NCI-H2081 (cell line): ENCODE measurements around the gene SELE.

Source experiments
- DNase-seq, 2 experiments: peaks; one replicate each; lab custom pipeline; 2025; lab: John Stamatoyannopoulos, UW

Gene SELE

DNA sequence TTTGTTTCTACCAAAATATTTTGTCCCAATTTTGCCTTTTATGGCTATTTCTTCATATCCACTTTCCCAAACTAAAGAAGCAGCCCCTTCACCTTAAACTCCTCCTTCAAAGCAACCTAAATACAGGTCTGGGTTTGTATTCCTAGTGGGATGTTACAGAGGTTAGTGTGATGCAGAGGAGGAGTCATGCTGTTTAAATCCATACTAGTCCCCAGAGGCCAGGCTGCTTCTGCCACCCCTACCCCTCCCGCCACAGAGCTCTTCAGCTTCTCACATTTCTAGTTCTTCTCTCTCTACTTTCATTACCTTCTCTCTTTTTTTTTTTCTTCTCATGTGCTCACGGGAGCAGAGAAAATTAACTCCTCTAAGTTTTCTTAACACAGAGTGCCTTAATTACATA lies 51.8 kb downstream of the SELE start:
- no peak for DNase-seq

DNA sequence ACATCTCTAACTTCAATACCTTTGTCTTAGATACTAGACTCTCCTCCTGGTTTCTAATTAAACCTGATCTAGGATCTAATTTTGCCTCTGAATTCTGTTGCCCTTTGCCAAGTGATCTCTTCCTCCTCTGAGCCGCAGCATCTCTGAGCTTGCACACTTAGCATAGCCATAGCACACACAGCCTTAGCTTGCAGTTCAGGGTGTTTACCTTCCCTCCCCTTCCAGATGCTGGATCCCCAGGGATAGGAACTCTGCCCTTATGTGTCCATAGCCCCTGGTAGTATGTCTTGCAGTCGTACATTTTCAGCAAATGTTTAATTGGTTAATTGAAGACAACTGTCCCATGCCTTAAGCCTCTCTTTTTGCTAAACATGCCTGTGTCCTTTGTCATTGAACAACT lies 52.7 kb downstream of the SELE start:
- DNase-seq, result no peak

DNA sequence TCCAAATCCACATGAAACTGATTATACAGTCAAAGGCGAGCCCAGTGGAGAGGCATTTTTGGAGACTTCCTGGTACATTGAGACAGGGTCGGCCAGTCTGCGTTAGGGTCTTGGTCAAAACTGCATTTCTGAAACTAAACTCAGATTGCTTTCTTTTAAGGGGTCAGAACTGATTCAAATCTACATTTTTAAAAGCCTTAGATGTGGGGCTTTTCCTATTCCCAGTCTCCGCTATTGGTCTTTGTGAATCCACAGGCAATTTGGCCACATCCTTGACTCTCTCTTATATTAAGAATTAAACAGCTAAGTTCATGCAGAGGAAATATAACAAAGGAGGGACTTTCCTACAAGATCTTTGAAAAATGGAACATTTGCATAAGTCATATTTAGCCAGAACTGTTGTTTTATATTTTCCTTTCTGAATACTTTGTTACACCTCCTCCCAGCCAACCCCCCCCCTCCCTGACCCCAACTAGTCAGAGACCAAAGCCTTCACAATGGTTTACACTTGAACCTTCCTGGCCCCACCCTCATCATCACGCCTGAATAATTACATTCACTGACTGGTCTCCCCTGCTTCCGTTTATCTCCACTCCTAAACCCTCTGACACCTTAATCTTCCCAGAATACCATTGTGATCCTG lies 53.4 kb downstream of the SELE start:
- DNase-seq, result no peak

DNA sequence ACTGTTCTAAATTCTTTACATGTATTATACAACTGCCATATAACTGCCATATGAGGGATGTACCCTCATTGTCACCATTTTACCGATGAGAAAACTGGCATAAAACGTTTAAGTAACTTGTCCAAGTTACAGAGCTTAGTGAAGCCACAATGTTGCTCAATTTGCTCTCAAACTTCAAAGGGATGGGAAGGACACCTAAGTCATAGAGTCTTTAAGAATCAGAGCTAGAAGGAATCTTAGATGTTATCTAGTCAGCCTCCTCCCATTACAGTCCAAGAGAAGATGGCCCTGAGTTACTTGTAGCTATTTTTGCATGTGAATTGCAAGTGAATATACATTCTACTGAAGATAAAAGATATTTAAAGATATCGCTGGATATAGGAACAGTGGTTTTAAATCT lies 54.2 kb downstream of the SELE start:
- no peak for DNase-seq

DNA sequence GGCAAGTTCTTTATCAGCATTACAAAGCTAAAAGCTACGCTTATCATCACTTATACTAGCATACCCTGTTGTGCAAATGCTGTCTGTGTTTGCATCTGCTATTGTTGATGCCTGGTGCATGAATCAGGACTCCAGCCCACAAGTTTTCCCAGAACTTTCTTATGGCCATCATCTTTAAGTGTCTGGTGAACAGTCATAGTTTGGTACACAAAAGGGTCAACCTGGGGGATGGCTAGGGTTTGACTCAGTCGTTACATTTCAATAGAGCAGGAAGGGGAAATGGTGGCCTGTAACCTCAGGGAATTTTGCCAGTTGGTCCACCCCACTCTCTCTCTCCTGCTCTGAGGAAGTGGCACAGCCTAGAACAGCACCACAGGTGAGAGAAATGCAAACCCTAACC lies 57.9 kb downstream of the SELE start:
- no peak for DNase-seq
